ENCODE data around the gene LRRC2. TPM values are rescaled to one million over a fixed set of nuclear protein-coding genes. Genes with fewer than 3 reads are reported as not detected.

Gene LRRC2
- total RNA-seq, 4 donors from 2014 or later: 1.1 to 7.7 (median 5.0) TPM

GRCh38 chr3:46609212-46609721 lies 43.2 kb upstream of the LRRC2 start:
- no peak for TF ChIP-seq CTCF (IDR thresholded peaks at IDR 0.05; ENCODE audit: low read depth)

- no peak for TF ChIP-seq CTCF (IDR thresholded peaks at IDR 0.05; ENCODE audit: low read depth)
Measured at GRCh38 chr3:46607603-46608028, 41.5 kb upstream of the LRRC2 start.

DNA sequence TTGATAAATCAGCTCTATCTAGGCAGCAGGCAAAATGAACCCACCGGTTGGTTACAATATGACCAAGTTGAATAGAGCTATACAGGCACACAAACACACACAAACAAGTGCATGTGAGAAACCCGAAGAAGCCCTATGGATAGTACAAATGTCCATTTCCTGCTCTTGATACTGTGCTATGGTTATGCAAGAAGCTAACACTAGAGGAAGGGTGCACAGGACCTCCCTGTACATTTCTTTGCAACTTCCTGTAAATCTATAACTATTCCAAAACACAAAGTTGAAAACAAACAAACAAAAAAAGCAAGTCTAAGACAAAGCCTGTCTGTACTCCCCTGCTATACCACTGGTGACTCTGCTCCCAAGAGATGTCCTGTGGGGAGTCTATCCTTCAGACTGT lies 38.0 kb upstream of the LRRC2 start:
- no peak for TF ChIP-seq CTCF (IDR thresholded peaks at IDR 0.05; ENCODE audit: low read depth)

GRCh38 chr3:46603446-46604046 lies 37.4 kb upstream of the LRRC2 start:
- no peak for TF ChIP-seq CTCF (IDR thresholded peaks at IDR 0.05; ENCODE audit: low read depth)

DNA sequence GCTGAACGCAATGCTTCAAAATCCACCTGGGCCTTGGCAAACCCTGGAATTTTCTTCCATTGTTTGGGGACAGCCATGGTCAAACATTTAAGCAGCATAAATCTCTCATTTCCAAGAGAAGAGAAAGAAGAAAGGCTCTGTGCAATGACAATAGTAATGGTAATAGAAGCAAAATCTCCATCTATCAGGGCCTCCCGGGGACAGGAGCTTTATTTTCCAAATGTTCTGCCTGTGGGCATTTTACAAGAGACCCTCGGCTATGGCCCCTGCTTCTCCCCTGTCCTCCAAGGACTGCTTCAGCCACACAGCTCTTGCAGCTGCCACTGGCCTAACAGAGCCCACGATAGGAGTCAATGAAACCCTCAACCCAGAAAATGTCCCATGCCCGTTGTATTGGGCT lies 33.5 kb upstream of the LRRC2 start:
- TF ChIP-seq CTCF (IDR thresholded peaks at IDR 0.05; ENCODE audit: low read depth): no peak

GRCh38 chr3:46595819-46596314 lies 29.8 kb upstream of the LRRC2 start:
- TF ChIP-seq CTCF (IDR thresholded peaks at IDR 0.05; ENCODE audit: low read depth): no peak

GRCh38 chr3:46594723-46595122 lies 28.6 kb upstream of the LRRC2 start:
- TF ChIP-seq CTCF (IDR thresholded peaks at IDR 0.05; ENCODE audit: low read depth): no peak
